WTC11 (cell line): ENCODE data around the gene NFE2L3. TPM values are rescaled to one million over a fixed set of nuclear protein-coding genes. Genes with fewer than 3 reads are reported as not detected.

Experiments used
- ATAC-seq: fragments of 200-7000 bp; cut with Tn5 transposase; 2 replicates; pipeline ENCODE4 v1.10.0; 2021; ENCODE audit warnings: mild to moderate bottlenecking, moderate library complexity
- CTCF ChIA-PET: fragments of 300-600 bp; sonication (Branson Sonifier 250); formaldehyde crosslinking; loops from one replicate; lab custom pipeline; 2021; ENCODE audit warnings: antibody characterized with exemption; lab: Charles Lee
- POLR2A ChIA-PET: fragments of 350-600 bp; sonication (Branson Sonifier 250); formaldehyde crosslinking; loops from one replicate; lab custom pipeline; 2021; ENCODE audit warnings: antibody characterized with exemption; lab: Charles Lee
- DNase-seq: peaks from one replicate; pipeline ENCODE4 v3.0.0; 2021; ENCODE audit warnings: low spot score
- H3K27ac Mint-ChIP-seq: 2 replicates; pipeline ENCODE4 v1.8.0; 2021; ENCODE audit warnings: mixed read lengths
- H3K27me3 Mint-ChIP-seq: 2 replicates; pipeline ENCODE4 v1.8.0; 2021; ENCODE audit warnings: low read depth, mild to moderate bottlenecking, moderate library complexity, mixed read lengths
- H3K36me3 Mint-ChIP-seq: 2 replicates; pipeline ENCODE4 v1.8.0; 2021; ENCODE audit warnings: mixed read lengths
- H3K4me1 Mint-ChIP-seq: 2 replicates; pipeline ENCODE4 v1.8.0; 2022; ENCODE audit warnings: mixed read lengths
- H3K4me3 Mint-ChIP-seq: 2 replicates; pipeline ENCODE4 v1.8.0; 2021; ENCODE audit warnings: mild to moderate bottlenecking, moderate library complexity, mixed read lengths
- H3K9me3 Mint-ChIP-seq: 2 replicates; pipeline ENCODE4 v1.8.0; 2021; ENCODE audit warnings: mixed read lengths
- ETV6 ChIP-seq: sonication (generic); formaldehyde crosslinking; IDR thresholded peaks from 2 replicates; pipeline ENCODE4 v1.8.1; 2022; ENCODE audit warnings: mild to moderate bottlenecking, missing genetic modification reagents
- FOXJ3 ChIP-seq: sonication (generic); formaldehyde crosslinking; IDR thresholded peaks from 2 replicates; pipeline ENCODE4 v1.9.0; 2021; ENCODE audit warnings: missing genetic modification reagents, mild to moderate bottlenecking, borderline replicate concordance
- FOXP4 ChIP-seq: sonication (generic); formaldehyde crosslinking; IDR thresholded peaks from 2 replicates; pipeline ENCODE4 v1.8.0; 2022; ENCODE audit warnings: mild to moderate bottlenecking, missing genetic modification reagents
- GABPB1 ChIP-seq: sonication (generic); formaldehyde crosslinking; IDR thresholded peaks from 2 replicates; pipeline ENCODE4 v1.8.1; 2023; ENCODE audit warnings: mild to moderate bottlenecking, missing genetic modification reagents
- GRHL2 ChIP-seq: fragments of 250-450 bp; sonication (Bioruptor Pico); IDR thresholded peaks from 2 replicates; pipeline ENCODE4 v1.8.0; 2022; ENCODE audit warnings: mild to moderate bottlenecking, moderate library complexity; ENCODE audit not compliant: insufficient replicate concordance, severe bottlenecking
- IRF2 ChIP-seq: sonication (generic); formaldehyde crosslinking; IDR thresholded peaks from 2 replicates; pipeline ENCODE4 v1.8.0; 2022; ENCODE audit warnings: low read depth, missing genetic modification reagents, borderline replicate concordance
- MXD4 ChIP-seq: fragments of 250-450 bp; sonication (Bioruptor Pico); IDR thresholded peaks from 2 replicates; pipeline ENCODE4 v1.8.0; 2021; ENCODE audit warnings: mild to moderate bottlenecking, moderate library complexity, borderline replicate concordance
- NFE2L1 ChIP-seq: sonication (generic); formaldehyde crosslinking; IDR thresholded peaks from 2 replicates; pipeline ENCODE4 v1.8.1; 2023; ENCODE audit warnings: missing genetic modification reagents
- ZBTB21 ChIP-seq: sonication (generic); formaldehyde crosslinking; IDR thresholded peaks from 2 replicates; pipeline ENCODE4 v1.8.1; 2023; ENCODE audit warnings: mild to moderate bottlenecking, missing genetic modification reagents, borderline replicate concordance
- ZNF138 ChIP-seq: sonication (generic); formaldehyde crosslinking; conservative IDR thresholded peaks from 2 replicates; pipeline ENCODE4 v1.8.1; 2022; ENCODE audit warnings: mild to moderate bottlenecking, moderate library complexity, missing genetic modification reagents
- ZNF263 ChIP-seq: sonication (generic); formaldehyde crosslinking; IDR thresholded peaks from 2 replicates; pipeline ENCODE4 v1.8.1; 2022; ENCODE audit warnings: low read depth, mild to moderate bottlenecking, moderate library complexity, missing genetic modification reagents
- ZNF396 ChIP-seq: fragments of 250-450 bp; sonication (Bioruptor Pico); IDR thresholded peaks from 2 replicates; pipeline ENCODE4 v1.8.0; 2021; ENCODE audit warnings: mild to moderate bottlenecking, moderate library complexity, borderline replicate concordance
- total RNA-seq: library from RNA; stranded (reverse); gene quantifications from 3 replicates; pipeline ENCODE4 v1.2.3, GENCODE V29; 2021
- TF ChIP-seq, protein P1 (sequence below): sonication (generic); formaldehyde crosslinking; IDR thresholded peaks from 2 replicates; pipeline ENCODE4 v1.8.0; 2023; ENCODE audit warnings: mild to moderate bottlenecking, missing genetic modification reagents
- TF ChIP-seq, protein P2 (sequence below): fragments of 200-600 bp; IDR thresholded peaks from 2 replicates; pipeline ENCODE4 v1.8.0; 2022; ENCODE audit warnings: antibody characterized with exemption
- TF ChIP-seq, protein P3 (sequence below): sonication (generic); formaldehyde crosslinking; IDR thresholded peaks from 2 replicates; pipeline ENCODE4 v1.8.1; 2023; ENCODE audit warnings: mild to moderate bottlenecking, missing genetic modification reagents
- TF ChIP-seq, protein P4 (sequence below): fragments of 250-450 bp; sonication (Bioruptor Pico); conservative IDR thresholded peaks from 2 replicates; pipeline ENCODE4 v1.9.0; 2021; ENCODE audit warnings: mild to moderate bottlenecking

NFE2L3 gene
- total RNA-seq, 1 experiment from 2014 or later = 66.8 TPM

- H3K27ac Mint-ChIP-seq = no peak overlapping the region
- TF ChIP-seq, protein P1, sequence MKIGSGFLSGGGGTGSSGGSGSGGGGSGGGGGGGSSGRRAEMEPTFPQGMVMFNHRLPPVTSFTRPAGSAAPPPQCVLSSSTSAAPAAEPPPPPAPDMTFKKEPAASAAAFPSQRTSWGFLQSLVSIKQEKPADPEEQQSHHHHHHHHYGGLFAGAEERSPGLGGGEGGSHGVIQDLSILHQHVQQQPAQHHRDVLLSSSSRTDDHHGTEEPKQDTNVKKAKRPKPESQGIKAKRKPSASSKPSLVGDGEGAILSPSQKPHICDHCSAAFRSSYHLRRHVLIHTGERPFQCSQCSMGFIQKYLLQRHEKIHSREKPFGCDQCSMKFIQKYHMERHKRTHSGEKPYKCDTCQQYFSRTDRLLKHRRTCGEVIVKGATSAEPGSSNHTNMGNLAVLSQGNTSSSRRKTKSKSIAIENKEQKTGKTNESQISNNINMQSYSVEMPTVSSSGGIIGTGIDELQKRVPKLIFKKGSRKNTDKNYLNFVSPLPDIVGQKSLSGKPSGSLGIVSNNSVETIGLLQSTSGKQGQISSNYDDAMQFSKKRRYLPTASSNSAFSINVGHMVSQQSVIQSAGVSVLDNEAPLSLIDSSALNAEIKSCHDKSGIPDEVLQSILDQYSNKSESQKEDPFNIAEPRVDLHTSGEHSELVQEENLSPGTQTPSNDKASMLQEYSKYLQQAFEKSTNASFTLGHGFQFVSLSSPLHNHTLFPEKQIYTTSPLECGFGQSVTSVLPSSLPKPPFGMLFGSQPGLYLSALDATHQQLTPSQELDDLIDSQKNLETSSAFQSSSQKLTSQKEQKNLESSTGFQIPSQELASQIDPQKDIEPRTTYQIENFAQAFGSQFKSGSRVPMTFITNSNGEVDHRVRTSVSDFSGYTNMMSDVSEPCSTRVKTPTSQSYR (CRISPR knock-in tag) = no peak
- TF ChIP-seq GRHL2 = no peak
- TF ChIP-seq NFE2L1 (CRISPR knock-in tag) = no peak
- no peak for TF ChIP-seq ZNF396 (CRISPR knock-in tag)
- ChIA-PET CTCF (interaction anchor here (0.9 kb wide), 1 partner anchor 22 kb away, joined by 3 read pairs; no protein-coding TSS in a partner anchor), POLR2A (no interaction called here)
- DNase-seq (no peak), ATAC-seq (no peak)
- no peaks in the 10 kb centered on the region for H3K9me3 Mint-ChIP-seq
- no peaks in the 10 kb centered on the region for H3K36me3 Mint-ChIP-seq
- H3K4me1 Mint-ChIP-seq = peaks cover 15% of the 10 kb centered on the region
- no peak overlapping the region for H3K4me3 Mint-ChIP-seq
- no peaks in the 10 kb centered on the region for H3K27me3 Mint-ChIP-seq
Observed at GRCh38 chr7:26112203-26112740, 39.7 kb upstream of the NFE2L3 start.

DNA sequence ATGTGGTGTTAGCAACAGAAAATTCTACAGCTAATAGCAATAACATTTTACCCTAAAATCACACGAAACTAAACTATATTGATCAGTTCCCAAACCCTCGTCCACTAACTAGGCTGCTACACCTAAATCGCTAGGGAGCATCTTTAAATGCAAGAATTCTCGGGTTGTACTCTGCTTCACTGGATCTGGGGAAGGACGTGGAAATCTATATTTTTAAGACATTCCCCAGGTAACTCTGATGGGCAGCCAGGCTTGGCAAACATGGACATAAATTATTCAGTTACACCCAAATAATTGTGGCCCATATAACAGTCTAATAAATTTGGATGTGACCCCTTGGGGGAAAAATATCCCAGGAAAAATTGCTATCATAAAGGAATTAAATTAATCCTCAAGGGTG lies 36.3 kb upstream of the NFE2L3 start:
- no peaks in the 10 kb centered on the region for H3K36me3 Mint-ChIP-seq
- peak; percentile 73 for ATAC-seq
- TF ChIP-seq FOXP4 (CRISPR knock-in tag) (no peak), GABPB1 (CRISPR knock-in tag) (no peak), ZNF263 (CRISPR knock-in tag) (no peak), ETV6 (CRISPR knock-in tag) (no peak), FOXJ3 (CRISPR knock-in tag) (no peak), ZNF138 (CRISPR knock-in tag) (no peak), ZBTB21 (CRISPR knock-in tag) (no peak), IRF2 (CRISPR knock-in tag) (no peak), MXD4 (CRISPR knock-in tag) (no peak)
- TF ChIP-seq, protein P2, sequence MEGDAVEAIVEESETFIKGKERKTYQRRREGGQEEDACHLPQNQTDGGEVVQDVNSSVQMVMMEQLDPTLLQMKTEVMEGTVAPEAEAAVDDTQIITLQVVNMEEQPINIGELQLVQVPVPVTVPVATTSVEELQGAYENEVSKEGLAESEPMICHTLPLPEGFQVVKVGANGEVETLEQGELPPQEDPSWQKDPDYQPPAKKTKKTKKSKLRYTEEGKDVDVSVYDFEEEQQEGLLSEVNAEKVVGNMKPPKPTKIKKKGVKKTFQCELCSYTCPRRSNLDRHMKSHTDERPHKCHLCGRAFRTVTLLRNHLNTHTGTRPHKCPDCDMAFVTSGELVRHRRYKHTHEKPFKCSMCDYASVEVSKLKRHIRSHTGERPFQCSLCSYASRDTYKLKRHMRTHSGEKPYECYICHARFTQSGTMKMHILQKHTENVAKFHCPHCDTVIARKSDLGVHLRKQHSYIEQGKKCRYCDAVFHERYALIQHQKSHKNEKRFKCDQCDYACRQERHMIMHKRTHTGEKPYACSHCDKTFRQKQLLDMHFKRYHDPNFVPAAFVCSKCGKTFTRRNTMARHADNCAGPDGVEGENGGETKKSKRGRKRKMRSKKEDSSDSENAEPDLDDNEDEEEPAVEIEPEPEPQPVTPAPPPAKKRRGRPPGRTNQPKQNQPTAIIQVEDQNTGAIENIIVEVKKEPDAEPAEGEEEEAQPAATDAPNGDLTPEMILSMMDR = no peak
- TF ChIP-seq, protein P3, sequence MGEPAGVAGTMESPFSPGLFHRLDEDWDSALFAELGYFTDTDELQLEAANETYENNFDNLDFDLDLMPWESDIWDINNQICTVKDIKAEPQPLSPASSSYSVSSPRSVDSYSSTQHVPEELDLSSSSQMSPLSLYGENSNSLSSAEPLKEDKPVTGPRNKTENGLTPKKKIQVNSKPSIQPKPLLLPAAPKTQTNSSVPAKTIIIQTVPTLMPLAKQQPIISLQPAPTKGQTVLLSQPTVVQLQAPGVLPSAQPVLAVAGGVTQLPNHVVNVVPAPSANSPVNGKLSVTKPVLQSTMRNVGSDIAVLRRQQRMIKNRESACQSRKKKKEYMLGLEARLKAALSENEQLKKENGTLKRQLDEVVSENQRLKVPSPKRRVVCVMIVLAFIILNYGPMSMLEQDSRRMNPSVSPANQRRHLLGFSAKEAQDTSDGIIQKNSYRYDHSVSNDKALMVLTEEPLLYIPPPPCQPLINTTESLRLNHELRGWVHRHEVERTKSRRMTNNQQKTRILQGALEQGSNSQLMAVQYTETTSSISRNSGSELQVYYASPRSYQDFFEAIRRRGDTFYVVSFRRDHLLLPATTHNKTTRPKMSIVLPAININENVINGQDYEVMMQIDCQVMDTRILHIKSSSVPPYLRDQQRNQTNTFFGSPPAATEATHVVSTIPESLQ (CRISPR knock-in tag) = no peak
- TF ChIP-seq, protein P4, sequence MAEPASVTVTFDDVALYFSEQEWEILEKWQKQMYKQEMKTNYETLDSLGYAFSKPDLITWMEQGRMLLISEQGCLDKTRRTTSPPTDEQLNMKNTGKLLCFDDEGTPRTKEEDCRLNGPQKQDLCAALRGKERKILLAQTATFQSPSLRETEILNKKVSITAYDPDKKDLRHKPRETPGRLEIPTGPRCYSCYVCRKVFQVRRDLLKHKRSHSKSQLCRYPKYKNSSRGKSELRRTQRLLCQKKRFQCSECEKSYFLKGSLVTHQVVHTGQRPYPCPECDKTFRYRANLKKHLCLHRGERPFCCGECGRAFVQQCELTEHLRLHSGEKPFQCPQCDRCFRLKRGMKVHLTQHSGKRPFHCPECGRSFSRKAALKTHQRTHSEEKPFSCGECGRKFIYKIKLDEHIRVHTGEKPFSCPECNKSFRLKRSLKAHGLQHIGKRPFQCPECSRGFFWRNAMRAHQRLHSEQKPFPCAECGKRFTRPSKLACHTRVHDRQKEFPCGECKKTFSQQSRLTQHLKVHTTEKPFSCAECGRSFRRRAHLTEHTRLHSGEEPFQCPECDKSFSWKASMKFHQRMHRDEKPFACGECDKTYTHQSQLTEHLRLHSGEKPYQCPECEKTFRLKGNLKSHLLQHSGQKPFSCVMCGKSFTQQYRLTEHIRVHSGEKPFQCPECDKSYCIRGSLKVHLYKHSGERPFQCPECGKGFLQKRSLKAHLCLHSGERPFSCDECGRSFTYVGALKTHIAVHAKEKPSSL (CRISPR knock-in tag) = no peak
- no peak overlapping the region for H3K27ac Mint-ChIP-seq
- H3K4me1 Mint-ChIP-seq = peaks cover 19% of the 10 kb centered on the region
- DNase-seq = no peak
- no peak overlapping the region for H3K4me3 Mint-ChIP-seq
- no peaks in the 10 kb centered on the region for H3K9me3 Mint-ChIP-seq
- POLR2A ChIA-PET = no interaction called here
- no peaks in the 10 kb centered on the region for H3K27me3 Mint-ChIP-seq
- CTCF ChIA-PET = interaction anchor here (0.6 kb wide), 1 partner anchor 17 kb away, joined by 3 read pairs; no protein-coding TSS in a partner anchor
